ENCODE measurements around the gene CWC27.

The CWC27 gene

GRCh38 chr5:65066387-65067146 is 297.8 kb downstream of the CWC27 start:
- H3K27ac ChIP-seq (ENCODE audit: poor library complexity, severe bottlenecking) = no peak overlapping the region
- no peaks in the 10 kb centered on the region for H3K27me3 ChIP-seq (ENCODE audit: insufficient read depth, poor library complexity, severe bottlenecking)
- H3K4me3 ChIP-seq (ENCODE audit: severe bottlenecking) = no peak overlapping the region
- DNase-seq (ENCODE audit: low spot score) (no peak), ATAC-seq (ENCODE audit: low read depth) (no peak)
- TF ChIP-seq CTCF (IDR thresholded peaks at IDR 0.05; ENCODE audit: poor library complexity, severe bottlenecking) = no peak
- H3K4me1 ChIP-seq (ENCODE audit: insufficient read depth, poor library complexity, severe bottlenecking) = peaks cover 9% of the 10 kb centered on the region
- no peaks in the 10 kb centered on the region for H3K36me3 ChIP-seq (ENCODE audit: low read depth)
- no peaks in the 10 kb centered on the region for H3K9me3 ChIP-seq (ENCODE audit: severe bottlenecking)

- H3K4me3 ChIP-seq (ENCODE audit: severe bottlenecking) = no peak overlapping the region
- H3K4me1 ChIP-seq (ENCODE audit: insufficient read depth, poor library complexity, severe bottlenecking) = peaks cover 9% of the 10 kb centered on the region
- no peaks in the 10 kb centered on the region for H3K9me3 ChIP-seq (ENCODE audit: severe bottlenecking)
- TF ChIP-seq CTCF (IDR thresholded peaks at IDR 0.05; ENCODE audit: poor library complexity, severe bottlenecking) = no peak
- DNase-seq (ENCODE audit: low spot score) (no peak), ATAC-seq (ENCODE audit: low read depth) (no peak)
- H3K36me3 ChIP-seq (ENCODE audit: low read depth) = no peaks in the 10 kb centered on the region
- no peaks in the 10 kb centered on the region for H3K27me3 ChIP-seq (ENCODE audit: insufficient read depth, poor library complexity, severe bottlenecking)
- no peak overlapping the region for H3K27ac ChIP-seq (ENCODE audit: poor library complexity, severe bottlenecking)
Observed at GRCh38 chr5:65067147-65067506, 298.4 kb downstream of the CWC27 start.
